Parathyroid adenoma (tissue), 2 donors: ENCODE measurements around the gene HSF5.

Experiments used
- H2AFZ ChIP-seq: fragments of 300-600 bp; sonication (generic); one replicate; pipeline ENCODE4 v1.7.0; 2017; ENCODE audit warnings: antibody characterized with exemption, mild to moderate bottlenecking
- H3K27ac ChIP-seq: fragments of 300-600 bp; sonication (generic); one replicate; pipeline ENCODE4 v1.7.0; 2017
- H3K27me3 ChIP-seq: fragments of 300-600 bp; sonication (generic); one replicate; pipeline ENCODE4 v1.7.0; 2017; ENCODE audit warnings: low read length; ENCODE audit not compliant: control insufficient read depth, insufficient read depth
- H3K36me3 ChIP-seq: fragments of 300-600 bp; sonication (generic); one replicate; pipeline ENCODE4 v1.7.0; 2017; ENCODE audit warnings: low read length; ENCODE audit not compliant: control insufficient read depth, insufficient read depth
- H3K4me1 ChIP-seq: fragments of 300-600 bp; sonication (generic); one replicate; pipeline ENCODE4 v1.7.0; 2017; ENCODE audit warnings: control low read depth
- H3K4me2 ChIP-seq: fragments of 300-600 bp; sonication (generic); one replicate; pipeline ENCODE4 v1.7.0; 2017; ENCODE audit warnings: low read length
- H3K4me3 ChIP-seq: fragments of 300-600 bp; sonication (generic); one replicate; pipeline ENCODE4 v1.7.0; 2017; ENCODE audit warnings: low read depth, low read length
- H3K79me2 ChIP-seq: fragments of 300-600 bp; sonication (generic); one replicate; pipeline ENCODE4 v1.7.0; 2017; ENCODE audit warnings: control low read depth
- H3K9ac ChIP-seq: fragments of 300-600 bp; sonication (generic); one replicate; pipeline ENCODE4 v1.7.0; 2017; ENCODE audit warnings: mild to moderate bottlenecking
- H3K9me3 ChIP-seq: fragments of 300-600 bp; sonication (generic); one replicate; pipeline ENCODE4 v1.7.0; 2017; ENCODE audit warnings: low read length; ENCODE audit not compliant: control insufficient read depth
- CTCF ChIP-seq: fragments of 300-600 bp; sonication (generic); IDR thresholded peaks from one replicate; pipeline ENCODE4 v1.7.0; 2017; ENCODE audit warnings: antibody characterized with exemption, mild to moderate bottlenecking
- donor health status: primary hyperparathyroidism.

Gene HSF5

DNA sequence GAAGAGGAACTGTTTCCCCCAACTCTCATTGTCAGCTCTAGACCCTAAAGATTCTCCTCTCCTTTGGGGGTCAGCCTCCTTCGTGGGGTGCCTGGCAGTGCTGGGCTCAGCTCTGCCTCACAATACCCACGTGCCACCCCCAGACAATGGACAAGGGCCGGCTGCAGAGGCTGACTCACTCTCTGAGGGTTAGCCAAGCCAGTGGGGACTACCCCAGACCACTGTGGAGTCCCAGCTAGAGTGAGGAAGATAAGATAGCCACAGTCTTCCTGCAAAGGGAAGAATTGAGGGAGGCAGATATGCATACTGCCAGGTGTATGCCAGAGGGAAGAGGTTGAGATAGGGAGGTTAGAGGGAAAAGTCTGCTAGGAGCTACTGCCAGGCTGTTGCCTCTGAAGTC lies 39.7 kb upstream of the HSF5 start:
- H3K79me2 ChIP-seq = no peaks in the 10 kb centered on the region
- no peak overlapping the region for H3K4me2 ChIP-seq
- H3K27me3 ChIP-seq = no peaks in the 10 kb centered on the region
- peaks cover 14% of the 10 kb centered on the region for H3K4me1 ChIP-seq
- H3K9ac ChIP-seq = no peak overlapping the region
- no peaks in the 10 kb centered on the region for H3K9me3 ChIP-seq
- no peak overlapping the region for H2AFZ ChIP-seq
- no peak overlapping the region for H3K4me3 ChIP-seq
- no peaks in the 10 kb centered on the region for H3K36me3 ChIP-seq
- no peak overlapping the region for H3K27ac ChIP-seq
- TF ChIP-seq CTCF = no peak

DNA sequence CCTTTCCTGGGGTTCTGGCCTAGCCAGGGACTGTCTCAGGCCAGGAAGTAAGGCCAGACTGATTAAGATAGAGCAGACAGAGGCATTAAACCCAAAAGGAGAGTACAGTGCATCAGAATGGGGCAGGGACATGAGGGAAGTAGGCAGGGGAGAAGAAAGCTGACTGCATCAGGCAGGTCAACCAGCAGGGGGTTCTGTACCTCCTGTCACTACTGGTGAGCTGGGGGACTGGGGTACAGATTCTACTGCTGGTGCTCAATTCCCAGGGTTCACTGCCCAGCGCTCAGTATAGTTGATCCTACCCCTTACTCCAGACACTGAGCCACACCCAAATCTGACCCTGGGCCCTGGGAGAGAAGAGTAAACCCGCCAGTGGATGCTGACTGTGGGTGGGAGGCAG lies 39.1 kb upstream of the HSF5 start:
- Histone ChIP-seq H3K79me2 (no peaks in the 10 kb centered on the region), H3K4me1 (peaks cover 9% of the 10 kb centered on the region), H3K27me3 (no peaks in the 10 kb centered on the region), H3K4me2 (no peak overlapping the region), H3K4me3 (no peak overlapping the region), H3K36me3 (no peaks in the 10 kb centered on the region), H3K27ac (peak overlapping the region; percentile 24), H2AFZ (no peak overlapping the region), H3K9ac (no peak overlapping the region), H3K9me3 (no peaks in the 10 kb centered on the region)
- TF ChIP-seq CTCF = no peak

GRCh38 chr17:58525239-58525638 lies 37.0 kb upstream of the HSF5 start:
- peak overlapping the region; percentile 74 for H3K27ac ChIP-seq
- no peak overlapping the region for H2AFZ ChIP-seq
- H3K4me2 ChIP-seq = no peak overlapping the region
- no peaks in the 10 kb centered on the region for H3K9me3 ChIP-seq
- H3K27me3 ChIP-seq = no peaks in the 10 kb centered on the region
- no peak overlapping the region for H3K4me3 ChIP-seq
- TF ChIP-seq CTCF = no peak
- H3K9ac ChIP-seq = no peak overlapping the region
- H3K79me2 ChIP-seq = no peaks in the 10 kb centered on the region
- H3K36me3 ChIP-seq = no peaks in the 10 kb centered on the region
- H3K4me1 ChIP-seq = no peaks in the 10 kb centered on the region

DNA sequence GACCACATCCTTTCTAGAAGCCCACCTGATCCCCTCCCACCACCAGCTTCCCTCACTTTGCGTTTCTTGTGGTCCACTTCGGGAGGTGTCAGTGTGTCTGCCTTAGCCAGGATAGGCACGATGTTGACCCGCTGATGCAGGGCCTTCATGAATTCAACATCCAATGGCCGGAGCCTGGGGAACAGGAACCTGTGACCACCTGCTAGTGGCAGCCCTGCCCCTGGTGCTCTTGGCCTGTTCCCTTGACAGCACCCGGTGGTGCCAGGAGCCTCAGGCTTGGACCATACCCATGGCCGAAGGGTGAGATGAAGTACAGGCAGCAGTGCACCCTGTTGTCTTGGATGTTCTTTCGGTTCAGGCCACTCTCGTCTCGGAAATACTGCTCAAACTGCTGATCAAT lies 33.5 kb upstream of the HSF5 start:
- Histone ChIP-seq H3K79me2 (no peaks in the 10 kb centered on the region), H2AFZ (no peak overlapping the region), H3K27me3 (no peaks in the 10 kb centered on the region), H3K4me1 (peaks cover 7% of the 10 kb centered on the region), H3K27ac (no peak overlapping the region), H3K36me3 (no peaks in the 10 kb centered on the region), H3K4me2 (no peak overlapping the region), H3K9ac (no peak overlapping the region), H3K9me3 (no peaks in the 10 kb centered on the region), H3K4me3 (no peak overlapping the region)
- TF ChIP-seq CTCF = no peak

GRCh38 chr17:58520843-58521430 lies 32.7 kb upstream of the HSF5 start:
- no peak overlapping the region for H2AFZ ChIP-seq
- H3K27me3 ChIP-seq = no peaks in the 10 kb centered on the region
- no peak overlapping the region for H3K4me2 ChIP-seq
- H3K4me3 ChIP-seq = no peak overlapping the region
- no peaks in the 10 kb centered on the region for H3K9me3 ChIP-seq
- no peaks in the 10 kb centered on the region for H3K36me3 ChIP-seq
- H3K79me2 ChIP-seq = no peaks in the 10 kb centered on the region
- peak; percentile 11 for TF ChIP-seq CTCF
- no peak overlapping the region for H3K9ac ChIP-seq
- no peak overlapping the region for H3K27ac ChIP-seq
- H3K4me1 ChIP-seq = peaks cover 7% of the 10 kb centered on the region
